MM.1S (cell line): ENCODE results near the gene RPRD1A.

ENCODE experiments used
- EZH2phosphoT487 ChIP-seq: fragments of 300-600 bp; sonication (generic); IDR thresholded peaks from 2 replicates; pipeline ENCODE4 v1.6.1; 2018; ENCODE audit warnings: antibody characterized with exemption, low read length
- TF ChIP-seq, protein P1 (sequence below): fragments of 300-600 bp; sonication (generic); IDR thresholded peaks from 2 replicates; pipeline ENCODE4 v1.5.1; 2016; ENCODE audit warnings: antibody characterized with exemption, low read length, mixed read lengths

DNA sequence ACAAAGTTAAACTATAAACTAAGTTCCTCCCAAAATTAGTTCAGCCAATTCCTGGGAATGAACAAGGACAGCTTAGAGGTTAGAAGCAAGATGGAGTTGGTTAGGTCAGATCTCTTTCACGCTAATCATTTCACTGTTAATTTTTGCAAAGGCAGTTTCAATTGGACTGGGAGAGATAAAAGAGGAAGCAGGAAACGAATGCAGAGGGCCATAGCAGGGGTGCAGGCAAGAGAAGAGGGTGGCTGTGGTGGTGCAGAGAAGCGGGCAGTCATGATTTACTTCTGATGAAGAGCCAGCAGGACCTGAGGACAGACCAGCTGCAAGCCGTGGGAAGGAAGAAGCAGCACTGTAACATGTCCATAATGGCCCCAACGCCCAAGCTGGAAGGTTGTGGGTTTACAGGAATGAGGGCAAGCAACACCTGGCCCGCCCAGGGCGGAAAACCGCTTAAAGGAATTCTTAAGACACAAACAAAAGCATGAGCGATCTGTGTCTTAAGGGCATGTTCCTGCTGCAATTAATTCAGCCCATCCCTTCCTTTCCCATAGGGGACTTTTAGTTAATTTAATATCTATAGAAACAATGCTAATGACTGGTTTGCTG is 99.0 kb downstream of the RPRD1A start:
- no peak for TF ChIP-seq EZH2phosphoT487
- TF ChIP-seq, protein P1, sequence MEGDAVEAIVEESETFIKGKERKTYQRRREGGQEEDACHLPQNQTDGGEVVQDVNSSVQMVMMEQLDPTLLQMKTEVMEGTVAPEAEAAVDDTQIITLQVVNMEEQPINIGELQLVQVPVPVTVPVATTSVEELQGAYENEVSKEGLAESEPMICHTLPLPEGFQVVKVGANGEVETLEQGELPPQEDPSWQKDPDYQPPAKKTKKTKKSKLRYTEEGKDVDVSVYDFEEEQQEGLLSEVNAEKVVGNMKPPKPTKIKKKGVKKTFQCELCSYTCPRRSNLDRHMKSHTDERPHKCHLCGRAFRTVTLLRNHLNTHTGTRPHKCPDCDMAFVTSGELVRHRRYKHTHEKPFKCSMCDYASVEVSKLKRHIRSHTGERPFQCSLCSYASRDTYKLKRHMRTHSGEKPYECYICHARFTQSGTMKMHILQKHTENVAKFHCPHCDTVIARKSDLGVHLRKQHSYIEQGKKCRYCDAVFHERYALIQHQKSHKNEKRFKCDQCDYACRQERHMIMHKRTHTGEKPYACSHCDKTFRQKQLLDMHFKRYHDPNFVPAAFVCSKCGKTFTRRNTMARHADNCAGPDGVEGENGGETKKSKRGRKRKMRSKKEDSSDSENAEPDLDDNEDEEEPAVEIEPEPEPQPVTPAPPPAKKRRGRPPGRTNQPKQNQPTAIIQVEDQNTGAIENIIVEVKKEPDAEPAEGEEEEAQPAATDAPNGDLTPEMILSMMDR, result no peak
